Upper lobe of left lung (tissue), 6 donors: ENCODE data around the gene MRPS9. TPM values are rescaled to one million over a fixed set of nuclear protein-coding genes. Genes with fewer than 3 reads are reported as not detected.

Experiments
- ATAC-seq, 2 donors: fragments of 200-7000 bp; cut with Tn5 transposase; one replicate each; pipeline ENCODE4 v1.9.1; 2022; ENCODE audit warnings: mild to moderate bottlenecking in 2 of 2, moderate library complexity in 2 of 2; ENCODE audit not compliant: low FRiP score in 2 of 2
- DNase-seq, 2 donors: peaks; one replicate each; pipeline ENCODE4 v3.0.0-alpha.2; 2019 to 2020
- H3K27ac ChIP-seq, 4 donors: fragments of 200-600 bp; sonication (generic); one replicate each; pipeline ENCODE4 v1.5.1; 2016 to 2019
- H3K27me3 ChIP-seq, 4 donors: fragments of 200-600 bp; sonication (generic); one replicate each; pipeline ENCODE4 v1.5.1; 2017 to 2019
- H3K36me3 ChIP-seq, 4 donors: fragments of 200-600 bp; sonication (generic); one replicate each; pipeline ENCODE4 v1.5.1; 2016 to 2019
- H3K4me1 ChIP-seq, 4 donors: fragments of 200-600 bp; sonication (generic); one replicate each; pipeline ENCODE4 v1.5.1; 2018 to 2019
- H3K4me3 ChIP-seq, 4 donors: fragments of 200-600 bp; sonication (generic); one replicate each; pipeline ENCODE4 v1.5.1; 2017 to 2019; ENCODE audit warnings: mild to moderate bottlenecking in 2 of 4, moderate library complexity in 1 of 4
- H3K9me3 ChIP-seq, 4 donors: fragments of 200-600 bp; sonication (generic); one replicate each; pipeline ENCODE4 v1.5.1; 2018 to 2019
- EP300 ChIP-seq, 4 donors: sonication (generic); formaldehyde crosslinking; IDR thresholded peaks; one replicate each; pipeline ENCODE4 v1.5.1; 2017; ENCODE audit warnings: antibody characterized with exemption in 4 of 4, control low read depth in 2 of 4
- POLR2A ChIP-seq, 4 donors: fragments of 450-650 bp; IDR thresholded peaks; one replicate each; pipeline ENCODE4 v1.5.1; 2016 to 2017; ENCODE audit warnings: antibody characterized with exemption in 4 of 4, mild to moderate bottlenecking in 2 of 4
- POLR2AphosphoS5 ChIP-seq, 2 donors: sonication (generic); formaldehyde crosslinking; IDR thresholded peaks; one replicate each; pipeline ENCODE4 v1.5.1; 2017; ENCODE audit warnings: antibody characterized with exemption in 2 of 2
- WGBS, 2 donors: methylation state at CpG; one replicate each; pipeline ENCODE4 v1.1.5; 2017 to 2018; 5-methylcytosine and 5-hydroxymethylcytosine counted together
- total RNA-seq, 6 donors: library from RNA; depleted of rRNA in 4 of 6; stranded (reverse); fragments of >200 nt in 4 of 6; gene quantifications; one replicate each; pipeline versions ENCODE4 v1.1.0 to v1.2.1, GENCODE V29; 2016 to 2021
- TF ChIP-seq, protein P1 (sequence below), 6 experiments: fragments of 450-650 bp in 4 of 6; fragments of 200-600 bp in 2 of 6; sonication (generic) in 2 of 6; IDR thresholded peaks; one replicate each; pipeline ENCODE4 v1.5.1; 2016 to 2019; ENCODE audit warnings: antibody characterized with exemption in 6 of 6
- donor health status: DM: no; HTN: no; CAD: no; lungs with moderate emphysema.
- donor health status: DM: no; HTN: yes; CAD: no; lungs with severe emphysema.

The MRPS9 gene
- total RNA-seq, 6 donors from 2014 or later, result 15.4 to 17.8 (median 17.0) TPM

DNA sequence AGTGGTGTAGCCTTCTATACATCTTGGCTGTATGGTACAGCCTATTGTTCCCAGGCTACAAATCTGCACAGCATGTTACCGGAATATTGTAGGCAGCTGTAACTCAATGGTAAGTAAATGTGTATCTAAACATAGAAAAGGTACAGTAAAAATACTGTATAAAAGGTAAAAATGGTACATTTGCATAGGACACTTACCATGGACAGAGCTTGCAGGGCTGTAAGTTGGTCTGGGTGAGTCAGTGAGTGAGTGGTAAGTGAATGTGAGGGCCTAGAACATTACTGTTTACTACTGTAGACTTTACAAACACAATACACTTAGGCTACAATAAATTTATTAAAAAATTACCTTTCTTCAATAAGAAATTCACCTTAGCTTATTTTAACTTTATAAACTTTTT lies 3.7 kb upstream of the MRPS9 start:
- no peak for TF ChIP-seq POLR2AphosphoS5 (IDR thresholded peaks at IDR 0.05)
- TF ChIP-seq, protein P1, sequence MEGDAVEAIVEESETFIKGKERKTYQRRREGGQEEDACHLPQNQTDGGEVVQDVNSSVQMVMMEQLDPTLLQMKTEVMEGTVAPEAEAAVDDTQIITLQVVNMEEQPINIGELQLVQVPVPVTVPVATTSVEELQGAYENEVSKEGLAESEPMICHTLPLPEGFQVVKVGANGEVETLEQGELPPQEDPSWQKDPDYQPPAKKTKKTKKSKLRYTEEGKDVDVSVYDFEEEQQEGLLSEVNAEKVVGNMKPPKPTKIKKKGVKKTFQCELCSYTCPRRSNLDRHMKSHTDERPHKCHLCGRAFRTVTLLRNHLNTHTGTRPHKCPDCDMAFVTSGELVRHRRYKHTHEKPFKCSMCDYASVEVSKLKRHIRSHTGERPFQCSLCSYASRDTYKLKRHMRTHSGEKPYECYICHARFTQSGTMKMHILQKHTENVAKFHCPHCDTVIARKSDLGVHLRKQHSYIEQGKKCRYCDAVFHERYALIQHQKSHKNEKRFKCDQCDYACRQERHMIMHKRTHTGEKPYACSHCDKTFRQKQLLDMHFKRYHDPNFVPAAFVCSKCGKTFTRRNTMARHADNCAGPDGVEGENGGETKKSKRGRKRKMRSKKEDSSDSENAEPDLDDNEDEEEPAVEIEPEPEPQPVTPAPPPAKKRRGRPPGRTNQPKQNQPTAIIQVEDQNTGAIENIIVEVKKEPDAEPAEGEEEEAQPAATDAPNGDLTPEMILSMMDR (IDR thresholded peaks at IDR 0.05), result no peak
- no peak overlapping the region for H3K4me3 ChIP-seq
- no peaks in the 10 kb centered on the region for H3K9me3 ChIP-seq
- WGBS, 2 donors, result 95 to 100% methylated on average over 1 of the region's 1 CpG
- DNase-seq, result no peak
- H3K27ac ChIP-seq, result no peak overlapping the region
- ATAC-seq, result no peak
- no peaks in the 10 kb centered on the region for H3K36me3 ChIP-seq
- H3K27me3 ChIP-seq, result no peaks in the 10 kb centered on the region
- peaks cover 5 to 14% (median 8%) of the 10 kb centered on the region in 4 donors for H3K4me1 ChIP-seq

DNA sequence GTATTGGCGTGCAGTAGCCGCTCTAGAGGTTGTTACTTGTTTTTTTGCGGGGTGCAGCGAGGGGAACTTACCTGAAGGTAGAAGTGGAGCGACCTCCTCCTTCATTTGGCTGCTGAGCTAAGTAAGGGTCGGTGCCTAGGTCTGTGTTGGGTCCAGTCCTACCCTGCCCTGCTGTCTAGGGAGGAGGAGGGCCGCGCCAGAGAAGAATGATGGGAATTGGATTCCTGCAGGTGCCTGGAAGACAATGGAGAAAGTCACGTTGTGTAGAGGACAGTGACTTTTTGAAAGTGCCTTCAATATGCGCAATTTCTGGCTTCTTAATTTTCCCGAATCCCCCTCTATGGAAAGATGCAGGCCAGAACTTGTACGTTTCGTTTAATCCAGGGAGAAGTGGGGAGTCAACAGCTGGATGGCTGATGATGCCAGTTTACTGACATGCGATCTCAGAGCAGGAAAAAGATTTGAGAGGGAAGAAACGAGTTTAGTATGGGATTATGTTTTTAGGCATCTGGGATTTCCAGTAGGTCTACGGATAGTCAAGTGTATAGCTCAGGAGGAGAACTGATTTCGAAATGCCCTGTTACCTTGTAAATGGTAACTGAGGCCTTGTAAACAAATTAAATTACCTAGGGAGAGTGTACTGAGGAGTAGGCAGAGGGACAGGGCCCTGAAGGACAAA lies 653 bp downstream of the MRPS9 start:
- no peak for DNase-seq
- peak overlapping the region; percentile 75 to 97 (median 91) for H3K4me3 ChIP-seq
- peaks cover 6 to 18% (median 13%) of the 10 kb centered on the region in 4 donors for H3K4me1 ChIP-seq
- no peaks in the 10 kb centered on the region for H3K36me3 ChIP-seq
- TF ChIP-seq EP300 (IDR thresholded peaks at IDR 0.05) (no peak), POLR2A (IDR thresholded peaks at IDR 0.05) (no peak), POLR2AphosphoS5 (IDR thresholded peaks at IDR 0.05) (no peak)
- TF ChIP-seq, protein P1 (IDR thresholded peaks at IDR 0.05), result no peak
- H3K9me3 ChIP-seq, result no peaks in the 10 kb centered on the region
- peak overlapping the region; percentile 73 to 87 (median 85) for H3K27ac ChIP-seq
- H3K27me3 ChIP-seq, result no peaks in the 10 kb centered on the region
- 6 to 9% methylated on average over 17 of the region's 17 CpGs for WGBS, 2 donors
- peak; percentile 3 to 7 for ATAC-seq

DNA sequence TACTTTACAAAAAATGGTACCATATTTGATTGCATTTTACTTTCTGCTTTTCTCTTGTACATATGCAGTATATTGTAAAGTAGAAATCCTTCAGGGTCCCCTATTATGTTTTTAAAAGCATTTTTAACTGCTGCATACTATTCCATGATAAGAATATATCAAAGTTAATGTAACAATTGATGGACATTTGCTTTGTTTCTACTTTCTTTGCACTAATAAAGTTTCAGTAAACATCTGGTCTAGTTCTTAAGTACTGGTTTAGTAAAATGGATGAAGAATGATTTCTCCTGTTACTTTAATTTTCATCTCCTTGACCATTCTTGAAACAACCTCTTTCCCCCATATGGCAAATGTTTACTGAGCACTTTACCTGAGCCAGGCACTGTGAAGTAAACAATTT lies 1.7 kb downstream of the MRPS9 start:
- no peaks in the 10 kb centered on the region for H3K9me3 ChIP-seq
- TF ChIP-seq, protein P1 (IDR thresholded peaks at IDR 0.05), result no peak
- TF ChIP-seq EP300 (IDR thresholded peaks at IDR 0.05) (no peak), POLR2AphosphoS5 (IDR thresholded peaks at IDR 0.05) (no peak), POLR2A (IDR thresholded peaks at IDR 0.05) (no peak)
- no peak overlapping the region for H3K4me3 ChIP-seq
- H3K27ac ChIP-seq, result no peak overlapping the region
- peaks cover 6 to 18% (median 13%) of the 10 kb centered on the region in 4 donors for H3K4me1 ChIP-seq
- no peaks in the 10 kb centered on the region for H3K36me3 ChIP-seq
- DNase-seq (no peak), ATAC-seq (no peak)
- H3K27me3 ChIP-seq, result no peaks in the 10 kb centered on the region

DNA sequence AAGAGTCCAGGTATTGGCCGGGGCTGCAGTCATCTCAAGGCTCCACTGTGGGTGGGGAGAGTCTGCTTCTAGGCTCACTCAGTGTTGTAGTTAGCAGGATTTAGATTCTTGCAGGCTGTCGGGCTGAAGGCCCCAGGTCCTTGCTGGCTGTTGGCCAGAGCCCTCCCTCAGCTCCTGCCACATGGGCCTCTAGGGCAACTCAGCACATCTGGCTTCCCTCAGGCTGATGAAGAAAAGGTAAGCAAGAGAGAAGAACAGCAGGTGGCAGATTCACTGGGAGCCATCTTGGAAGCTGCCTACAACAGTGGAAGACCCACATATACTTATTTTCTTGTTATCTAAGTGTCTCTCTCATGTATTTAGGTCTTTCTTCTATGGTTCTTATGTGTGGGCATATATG lies 4.3 kb downstream of the MRPS9 start:
- Histone ChIP-seq H3K4me3 (no peak overlapping the region), H3K27ac (no peak overlapping the region), H3K4me1 (peaks cover 2 to 14% (median 11%) of the 10 kb centered on the region in 4 donors), H3K27me3 (no peaks in the 10 kb centered on the region), H3K9me3 (no peaks in the 10 kb centered on the region), H3K36me3 (peaks cover 0 to 3% (median 0%) of the 10 kb centered on the region in 4 donors)
- TF ChIP-seq, protein P1 (IDR thresholded peaks at IDR 0.05), result no peak
- TF ChIP-seq POLR2A (IDR thresholded peaks at IDR 0.05), result no peak
- TF ChIP-seq EP300 (IDR thresholded peaks at IDR 0.05), result no peak
- no peak for TF ChIP-seq POLR2AphosphoS5 (IDR thresholded peaks at IDR 0.05)
- no peak for ATAC-seq
- DNase-seq, result no peak
- 70 to 81% methylated on average over 2 of the region's 2 CpGs for WGBS, 2 donors

DNA sequence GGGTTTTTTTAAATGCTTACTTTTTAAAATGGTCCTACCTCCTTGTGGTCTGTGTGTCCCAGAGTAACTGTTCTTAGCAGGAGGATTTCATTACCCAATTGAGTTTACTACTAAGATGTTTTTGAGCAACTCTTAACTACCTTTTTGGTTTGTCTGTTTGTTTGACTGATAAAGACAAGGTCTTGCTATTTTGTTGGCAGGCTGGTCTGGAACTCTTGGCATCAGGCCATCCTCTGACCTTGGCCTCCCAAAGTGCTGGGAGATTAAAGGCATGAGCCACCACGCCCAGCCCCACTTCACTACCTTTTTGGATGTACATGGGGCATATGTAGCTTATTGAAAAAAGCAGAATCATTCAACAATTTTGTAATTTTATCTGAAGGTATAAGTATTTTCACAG lies 14.9 kb downstream of the MRPS9 start:
- Histone ChIP-seq H3K36me3 (peaks cover 0 to 15% (median 3%) of the 10 kb centered on the region in 4 donors), H3K27me3 (no peaks in the 10 kb centered on the region), H3K27ac (no peak overlapping the region), H3K4me1 (no peaks in the 10 kb centered on the region), H3K9me3 (no peaks in the 10 kb centered on the region), H3K4me3 (no peak overlapping the region)
- TF ChIP-seq, protein P1 (IDR thresholded peaks at IDR 0.05), result no peak
- TF ChIP-seq POLR2A (IDR thresholded peaks at IDR 0.05) (no peak), EP300 (IDR thresholded peaks at IDR 0.05) (no peak), POLR2AphosphoS5 (IDR thresholded peaks at IDR 0.05) (no peak)
- ATAC-seq (no peak), DNase-seq (no peak)
- WGBS, 2 donors, result 72 to 80% methylated on average over 1 of the region's 1 CpG
